Caco-2 (cell line): ENCODE data around the gene ZNRF3. TPM values are rescaled to one million over a fixed set of nuclear protein-coding genes. Genes with fewer than 3 reads are reported as not detected.
"Not testable (repeated sequence)": the region's sequence is repeated elsewhere in the genome, so short reads cannot be mapped to it uniquely, and the experiment has no call there.

Source experiments
- BruUV-seq: library from RNA; stranded (reverse); fragments of 400-500 nt; replicated peaks from 2 replicates; lab custom pipeline; 2021; lab: Mats Ljungman, UMichigan
- CTCF ChIA-PET: fragments of 300-600 bp; sonication (Branson Sonifier 250); formaldehyde crosslinking; loops from one replicate; lab custom pipeline; 2022; ENCODE audit warnings: antibody characterized with exemption; lab: Charles Lee
- POLR2A ChIA-PET: fragments of 300-600 bp; sonication (Branson Sonifier 250); formaldehyde crosslinking; loops from one replicate; lab custom pipeline; 2022; ENCODE audit warnings: antibody characterized with exemption; lab: Charles Lee
- DNase-seq, 2 experiments: peaks; one replicate each; pipeline versions ENCODE4 v3.0.0 to v3.0.0-alpha.2; 2020 to 2022
- H3K27me3 ChIP-seq: replicated peaks from 2 replicates; pipeline ENCODE4 v1.6.0; 2011; ENCODE audit warnings: low read length; ENCODE audit not compliant: control insufficient read depth, insufficient read depth
- H3K36me3 ChIP-seq: 2 replicates; pipeline ENCODE4 v1.5.1; 2011; ENCODE audit warnings: low read length; ENCODE audit not compliant: control insufficient read depth, insufficient read depth
- H3K4me1 ChIP-seq: fragments of 250-450 bp; sonication (Bioruptor Pico); 2 replicates; pipeline ENCODE4 v1.5.1; 2020; ENCODE audit warnings: mild to moderate bottlenecking
- H3K4me3 ChIP-seq: 2 replicates; pipeline ENCODE4 v1.5.1; 2011; ENCODE audit warnings: low read depth, mild to moderate bottlenecking, control low read depth, low read length
- H3K9me3 ChIP-seq: fragments of 250-450 bp; sonication (Bioruptor Pico); 2 replicates; pipeline ENCODE4 v1.5.1; 2020; ENCODE audit warnings: mild to moderate bottlenecking, moderate library complexity
- H3K27ac Mint-ChIP-seq: one replicate; pipeline ENCODE4 v1.8.0; 2022; ENCODE audit warnings: mixed read lengths; ENCODE audit not compliant: unreplicated experiment
- H3K27me3 Mint-ChIP-seq: one replicate; pipeline ENCODE4 v1.8.0; 2022; ENCODE audit warnings: mixed read lengths; ENCODE audit not compliant: insufficient read depth, unreplicated experiment
- H3K36me3 Mint-ChIP-seq: one replicate; pipeline ENCODE4 v1.8.0; 2022; ENCODE audit warnings: mild to moderate bottlenecking, mixed read lengths; ENCODE audit not compliant: insufficient read depth, unreplicated experiment
- H3K4me1 Mint-ChIP-seq: one replicate; pipeline ENCODE4 v1.8.0; 2022; ENCODE audit warnings: low read depth, mixed read lengths; ENCODE audit not compliant: unreplicated experiment
- H3K4me3 Mint-ChIP-seq: one replicate; pipeline ENCODE4 v1.8.0; 2022; ENCODE audit warnings: mild to moderate bottlenecking, moderate library complexity, mixed read lengths; ENCODE audit not compliant: unreplicated experiment
- H3K9me3 Mint-ChIP-seq: one replicate; pipeline ENCODE4 v1.8.0; 2022; ENCODE audit warnings: mixed read lengths; ENCODE audit not compliant: unreplicated experiment
- CTCF ChIP-seq, 2 experiments: fragments of 200-600 bp in 1 of 2; IDR thresholded peaks; 1 replicate in 1 of 2; 2 replicates in 1 of 2; pipeline versions ENCODE4 v1.5.1 to v1.8.0; 2011 to 2022; ENCODE audit warnings: antibody characterized with exemption in 1 of 2, control low read depth in 1 of 2, inconsistent platforms in 1 of 2, low read depth in 1 of 2, low read length in 1 of 2, mild to moderate bottlenecking in 1 of 2, moderate library complexity in 1 of 2; ENCODE audit not compliant: insufficient read depth in 1 of 2, severe bottlenecking in 1 of 2, unreplicated experiment in 1 of 2
- intact Hi-C: fragments of 100-400 bp; cut with micrococcal nuclease; formaldehyde crosslinking; loops from one replicate; pipeline ENCODE4 v1.10.0; 2022; ENCODE audit not compliant: unreplicated experiment
- total RNA-seq: library from RNA; stranded (reverse); gene quantifications from 2 replicates; pipeline ENCODE4 v1.2.3, GENCODE V29; 2022

The ZNRF3 gene
- total RNA-seq, 1 experiment from 2014 or later = 41.1 TPM

- H3K4me1 ChIP-seq = peaks cover 10% of the 10 kb centered on the region
- POLR2A ChIA-PET = no interaction called here
- intact Hi-C loops = loop anchor here (10.0 kb wide), 2 partner anchors 298 to 388 kb away; no protein-coding TSS in a partner anchor
These were observed 26.1 kb upstream of the ZNRF3 start for GRCh38 chr22:28857288-28857687.

GRCh38 chr22:28864878-28865596 lies 18.3 kb upstream of the ZNRF3 start:
- H3K27me3 Mint-ChIP-seq = no peaks in the 10 kb centered on the region
- peaks cover 36% of the 10 kb centered on the region for H3K4me1 Mint-ChIP-seq
- H3K36me3 Mint-ChIP-seq = no peaks in the 10 kb centered on the region
- no peak overlapping the region for H3K4me3 ChIP-seq
- no peaks in the 10 kb centered on the region for H3K36me3 ChIP-seq
- peaks cover 23% of the 10 kb centered on the region for H3K4me1 ChIP-seq
- H3K9me3 Mint-ChIP-seq = no peaks in the 10 kb centered on the region
- no peaks in the 10 kb centered on the region for H3K27me3 ChIP-seq
- H3K27ac Mint-ChIP-seq = peak overlapping the region; percentile 82
- ChIA-PET POLR2A (no interaction called here), CTCF (interaction anchor here (1.0 to 1.2 kb wide), 2 partner anchors 9 to 175 kb away, joined by 3 to 4 read pairs; no protein-coding TSS in a partner anchor)
- TSS peak; percentile 68 for BruUV-seq
- intact Hi-C loops = loop anchor here (1.0 kb wide), 1 partner anchor 17 kb away; no protein-coding TSS in a partner anchor
- DNase-seq = peak; percentile 85 to 91
- TF ChIP-seq CTCF (IDR thresholded peaks at IDR 0.05; ENCODE audit: insufficient read depth in 1 of 2, low read depth in 1 of 2, low read length in 1 of 2, severe bottlenecking in 1 of 2, unreplicated experiment in 1 of 2) = no peak
- H3K9me3 ChIP-seq = no peaks in the 10 kb centered on the region
- peak overlapping the region; percentile 40 for H3K4me3 Mint-ChIP-seq

More at GRCh38 chr22:28857288-28857687, 26.1 kb upstream of the ZNRF3 start:
- Mint-ChIP-seq H3K27me3 (no peaks in the 10 kb centered on the region), H3K9me3 (no peaks in the 10 kb centered on the region), H3K36me3 (no peaks in the 10 kb centered on the region), H3K4me3 (no peak overlapping the region), H3K4me1 (peaks cover 10% of the 10 kb centered on the region), H3K27ac (no peak overlapping the region)
- CTCF ChIA-PET = interaction anchor here (1.0 kb wide), 1 partner anchor 95 kb away, joined by 3 read pairs; no protein-coding TSS in a partner anchor
- DNase-seq = no peak
- Histone ChIP-seq H3K36me3 (no peaks in the 10 kb centered on the region), H3K4me3 (no peak overlapping the region), H3K27me3 (no peaks in the 10 kb centered on the region), H3K9me3 (no peaks in the 10 kb centered on the region)
- no peak for TF ChIP-seq CTCF (IDR thresholded peaks at IDR 0.05; ENCODE audit: insufficient read depth in 1 of 2, low read depth in 1 of 2, low read length in 1 of 2, severe bottlenecking in 1 of 2, unreplicated experiment in 1 of 2)
- no TSS peak for BruUV-seq

- no peak for DNase-seq
- ChIA-PET POLR2A (no interaction called here), CTCF (no interaction called here)
- Mint-ChIP-seq H3K27ac (peak overlapping the region; percentile 25), H3K36me3 (no peaks in the 10 kb centered on the region), H3K27me3 (no peaks in the 10 kb centered on the region), H3K4me1 (peaks cover 36% of the 10 kb centered on the region), H3K4me3 (no peak overlapping the region), H3K9me3 (no peaks in the 10 kb centered on the region)
- no peak for TF ChIP-seq CTCF (IDR thresholded peaks at IDR 0.05; ENCODE audit: insufficient read depth in 1 of 2, low read depth in 1 of 2, low read length in 1 of 2, severe bottlenecking in 1 of 2, unreplicated experiment in 1 of 2)
- no TSS peak for BruUV-seq
- Histone ChIP-seq H3K36me3 (no peaks in the 10 kb centered on the region), H3K4me1 (peaks cover 23% of the 10 kb centered on the region), H3K4me3 (no peak overlapping the region), H3K9me3 (no peaks in the 10 kb centered on the region), H3K27me3 (no peaks in the 10 kb centered on the region)
- intact Hi-C loops = no loop called here
These were observed 16.2 kb upstream of the ZNRF3 start for GRCh38 chr22:28867191-28867590.

GRCh38 chr22:28868389-28868788 lies 15.0 kb upstream of the ZNRF3 start:
- H3K4me3 ChIP-seq, H3K4me3 Mint-ChIP-seq, intact Hi-C loops, H3K27me3 Mint-ChIP-seq, H3K36me3 Mint-ChIP-seq, H3K36me3 ChIP-seq, H3K9me3 ChIP-seq, H3K9me3 Mint-ChIP-seq, H3K27me3 ChIP-seq, POLR2A ChIA-PET, BruUV-seq, CTCF ChIA-PET: not testable (repeated sequence)
- Mint-ChIP-seq H3K4me1 (peaks cover 36% of the 10 kb centered on the region), H3K27ac (peak overlapping the region; percentile 25)
- DNase-seq = peak in 1 of 2 experiments; percentile 11
- H3K4me1 ChIP-seq = peaks cover 24% of the 10 kb centered on the region
